SK-N-SH (cell line): ENCODE data around the gene CALN1. TPM values are rescaled to one million over a fixed set of nuclear protein-coding genes. Genes with fewer than 3 reads are reported as not detected.

Experiments used
- CTCF ChIA-PET: fragments of 300-600, 350-600 bp; formaldehyde crosslinking; extraction: SDS; loops from one replicate; lab custom pipeline; 2021; lab: Yijun Ruan, JAX
- POLR2A ChIA-PET: fragments of 350-600 bp; sonication (Branson Sonifier 250); formaldehyde crosslinking; extraction: SDS; loops from one replicate; lab custom pipeline; 2020; ENCODE audit warnings: antibody characterized with exemption, inconsistent platforms; lab: Yijun Ruan, JAX
- DNase-seq: peaks from one replicate; pipeline ENCODE4 v3.0.0; 2012
- H2AFZ ChIP-seq: fragments of 200-600 bp; sonication (generic); 2 replicates; pipeline ENCODE4 v1.8.1; 2016; ENCODE audit warnings: antibody characterized with exemption, mild to moderate bottlenecking, low read depth
- H3F3A ChIP-seq: fragments of 200-600 bp; sonication (generic); replicated peaks from 2 replicates; pipeline ENCODE3; 2016; ENCODE audit warnings: antibody characterized with exemption, mild to moderate bottlenecking; ENCODE audit not compliant: insufficient read depth
- H3K27ac ChIP-seq, 2 experiments: fragments of 200-500 bp in 1 of 2; fragments of 200-600 bp in 1 of 2; sonication (Bioruptor generic) in 1 of 2; sonication (generic), shearing (Covaris generic) in 1 of 2; 2 replicates each; pipeline versions ENCODE4 v1.5.1 to v1.6.1; 2014 to 2016; ENCODE audit warnings: low read depth in 2 of 2, inconsistent platforms in 1 of 2, low read length in 1 of 2, mild to moderate bottlenecking in 1 of 2, mixed read lengths in 1 of 2
- H3K27me3 ChIP-seq: fragments of 200-600 bp; sonication (generic), shearing (Covaris generic); 2 replicates; pipeline ENCODE4 v1.6.1; 2016; ENCODE audit warnings: mixed run types; ENCODE audit not compliant: insufficient read depth
- H3K36me3 ChIP-seq, 2 experiments: fragments of 200-500 bp in 1 of 2; fragments of 200-600 bp in 1 of 2; sonication (Bioruptor generic) in 1 of 2; sonication (generic) in 1 of 2; replicated peaks in 1 of 2; 2 replicates each; pipeline versions ENCODE3 to v1.5.1; 2014 to 2016; ENCODE audit warnings: low read length in 1 of 2, mild to moderate bottlenecking in 1 of 2; ENCODE audit not compliant: insufficient read depth in 2 of 2, control insufficient read depth in 1 of 2
- H3K4me1 ChIP-seq, 2 experiments: fragments of 200-500 bp in 1 of 2; fragments of 200-600 bp in 1 of 2; sonication (Bioruptor generic) in 1 of 2; sonication (generic), shearing (Covaris generic) in 1 of 2; 2 replicates each; pipeline versions ENCODE4 v1.5.1 to v1.6.1; 2014 to 2016; ENCODE audit warnings: low read depth in 1 of 2, low read length in 1 of 2, mixed run types in 1 of 2; ENCODE audit not compliant: insufficient read depth in 2 of 2, control insufficient read depth in 1 of 2
- H3K4me2 ChIP-seq: fragments of 200-600 bp; sonication (generic), shearing (Covaris generic); 2 replicates; pipeline ENCODE4 v1.6.1; 2017; ENCODE audit warnings: mixed run types
- H3K4me3 ChIP-seq, 2 experiments: fragments of 200-500 bp in 1 of 2; fragments of 200-600 bp in 1 of 2; sonication (Bioruptor generic) in 1 of 2; sonication (generic), shearing (Covaris generic) in 1 of 2; 2 replicates each; pipeline versions ENCODE4 v1.5.1 to v1.8.1; 2014 to 2016; ENCODE audit warnings: low read depth in 2 of 2, inconsistent platforms in 1 of 2, low read length in 1 of 2, mild to moderate bottlenecking in 1 of 2, mixed read lengths in 1 of 2, moderate library complexity in 1 of 2
- H3K79me2 ChIP-seq: fragments of 200-600 bp; sonication (generic); 2 replicates; pipeline ENCODE4 v1.8.1; 2017; ENCODE audit warnings: mild to moderate bottlenecking; ENCODE audit not compliant: insufficient read depth
- H3K9ac ChIP-seq: fragments of 200-600 bp; sonication (generic); 2 replicates; pipeline ENCODE4 v1.6.1; 2017; ENCODE audit warnings: mixed run types
- H3K9me2 ChIP-seq: fragments of 200-600 bp; sonication (generic); 2 replicates; pipeline ENCODE4 v1.6.1; 2017; ENCODE audit warnings: mixed run types
- H3K9me3 ChIP-seq: fragments of 200-600 bp; sonication (generic); 2 replicates; pipeline ENCODE4 v1.6.1; 2017; ENCODE audit warnings: mixed run types, mild to moderate bottlenecking, moderate library complexity
- H4K20me1 ChIP-seq: fragments of 200-600 bp; sonication (generic); 2 replicates; pipeline ENCODE4 v1.6.1; 2017; ENCODE audit warnings: mild to moderate bottlenecking, mixed run types; ENCODE audit not compliant: insufficient read depth
- CHD2 ChIP-seq: fragments of 150-350 bp; IDR thresholded peaks from 2 replicates; pipeline ENCODE4 v1.6.1; 2018; ENCODE audit warnings: low read length; ENCODE audit not compliant: partially characterized antibody
- ELF1 ChIP-seq: IDR thresholded peaks from 2 replicates; pipeline ENCODE4 v1.4.0; 2012
- EP300 ChIP-seq, 2 experiments: IDR thresholded peaks; 2 replicates each; pipeline versions ENCODE4 v1.4.0 to v1.6.1; 2012; ENCODE audit warnings: borderline replicate concordance in 1 of 2, low read depth in 1 of 2, low read length in 1 of 2
- EZH2phosphoT487 ChIP-seq: fragments of 200-600 bp; sonication (generic); IDR thresholded peaks from 2 replicates; pipeline ENCODE4 v1.6.1; 2017; ENCODE audit warnings: low read depth, mixed run types, mild to moderate bottlenecking, antibody characterized with exemption, moderate library complexity, borderline replicate concordance
- FOSL2 ChIP-seq: IDR thresholded peaks from 2 replicates; pipeline ENCODE4 v1.4.0; 2012; ENCODE audit warnings: low read depth, mild to moderate bottlenecking, moderate library complexity, borderline replicate concordance
- FOXJ3 ChIP-seq: sonication (generic); formaldehyde crosslinking; IDR thresholded peaks from 2 replicates; pipeline ENCODE4 v1.5.1; 2020; ENCODE audit warnings: mild to moderate bottlenecking, missing genetic modification reagents
- GABPA ChIP-seq: IDR thresholded peaks from 2 replicates; pipeline ENCODE4 v1.4.0; 2012; ENCODE audit warnings: low read depth, mild to moderate bottlenecking
- JUND ChIP-seq: IDR thresholded peaks from 2 replicates; pipeline ENCODE4 v1.4.0; 2012
- MEF2A ChIP-seq: IDR thresholded peaks from 2 replicates; pipeline ENCODE4 v1.4.0; 2012; ENCODE audit warnings: low read depth, borderline replicate concordance
- NFIC ChIP-seq: IDR thresholded peaks from 2 replicates; pipeline ENCODE4 v1.4.0; 2012; ENCODE audit warnings: borderline replicate concordance
- NRF1 ChIP-seq: IDR thresholded peaks from 2 replicates; pipeline ENCODE4 v1.6.1; 2012; ENCODE audit warnings: low read depth, mild to moderate bottlenecking, low read length
- POLR2AphosphoS5 ChIP-seq: IDR thresholded peaks from 2 replicates; pipeline ENCODE4 v1.6.1; 2012; ENCODE audit warnings: low read depth, low read length
- RAD21 ChIP-seq: IDR thresholded peaks from 2 replicates; pipeline ENCODE4 v1.6.1; 2012; ENCODE audit warnings: mild to moderate bottlenecking, low read length
- RCOR1 ChIP-seq: fragments of 150-350 bp; IDR thresholded peaks from 2 replicates; pipeline ENCODE4 v1.6.1; 2017; ENCODE audit warnings: antibody characterized with exemption, low read length
- RFX5 ChIP-seq: IDR thresholded peaks from 2 replicates; pipeline ENCODE4 v1.6.1; 2012; ENCODE audit warnings: mild to moderate bottlenecking, improper control_type of control experiment, low read length
- SIN3A ChIP-seq: IDR thresholded peaks from 2 replicates; pipeline ENCODE4 v1.6.1; 2012; ENCODE audit warnings: low read depth, mild to moderate bottlenecking, low read length, moderate library complexity, borderline replicate concordance
- SMC3 ChIP-seq: IDR thresholded peaks from 2 replicates; pipeline ENCODE4 v1.6.1; 2012; ENCODE audit warnings: low read depth, low read length, improper control_type of control experiment
- TAF1 ChIP-seq: IDR thresholded peaks from 2 replicates; pipeline ENCODE4 v1.6.1; 2012; ENCODE audit warnings: low read depth, mild to moderate bottlenecking, low read length, moderate library complexity, borderline replicate concordance
- TCF12 ChIP-seq: IDR thresholded peaks from 2 replicates; pipeline ENCODE4 v1.4.0; 2012
- TEAD4 ChIP-seq: IDR thresholded peaks from 2 replicates; pipeline ENCODE4 v1.4.0; 2012; ENCODE audit warnings: mild to moderate bottlenecking, borderline replicate concordance; ENCODE audit not compliant: insufficient read depth
- WGBS: methylation state at CpG from one replicate; pipeline ENCODE4 v1.1.6; 2017; ENCODE audit warnings: low lambda C conversion rate; 5-methylcytosine and 5-hydroxymethylcytosine counted together
- polyA plus RNA-seq, 3 experiments: library from polyadenylated mRNA; depleted of rRNA; stranded (reverse); fragments of >200 nt; gene quantifications; 2 replicates each; pipeline ENCODE4 v1.2.3, GENCODE V29; 2012
- TF ChIP-seq, protein P1 (sequence below): IDR thresholded peaks from 2 replicates; pipeline ENCODE4 v1.4.0; 2012; ENCODE audit warnings: low read depth, borderline replicate concordance
- TF ChIP-seq, protein P2 (sequence below): fragments of 150-350 bp; IDR thresholded peaks from 2 replicates; pipeline ENCODE4 v1.6.1; 2017; ENCODE audit warnings: antibody characterized with exemption, low read length, low read depth, borderline replicate concordance

CALN1 gene
- polyA plus RNA-seq, 1 of the 3 experiments (the other 2 are of a cell fraction) = not detected

DNA sequence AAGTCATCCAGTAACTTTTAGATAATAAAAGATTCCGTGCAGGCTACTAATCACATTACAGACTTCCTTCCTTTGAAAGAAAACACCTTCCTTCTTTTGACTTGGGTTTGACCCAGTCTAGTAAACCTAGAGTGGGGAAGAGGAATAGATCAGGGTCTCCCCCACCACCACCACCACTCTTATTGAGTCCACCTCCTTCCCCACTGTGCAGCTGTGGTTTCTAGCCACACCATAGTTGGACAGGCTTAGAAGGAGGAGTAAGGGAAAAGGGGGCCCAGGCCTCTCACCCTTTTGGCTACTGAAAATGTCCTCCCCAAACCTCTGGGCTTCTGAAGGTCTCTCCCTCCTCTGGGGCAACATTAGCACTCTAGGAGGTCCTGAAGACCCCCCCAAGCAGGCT, 372.7 kb downstream of the CALN1 start:
- CTCF ChIA-PET = interaction anchor here (0.6 to 0.9 kb wide), 3 partner anchors 10 to 425 kb away, joined by 3 read pairs; no protein-coding TSS in a partner anchor
- no peak overlapping the region for H3K4me3 ChIP-seq
- TF ChIP-seq EZH2phosphoT487 = no peak
- TF ChIP-seq FOXJ3 (CRISPR knock-in tag) = no peak
- no peak for TF ChIP-seq GABPA
- no peak for TF ChIP-seq SMC3
- no peak for TF ChIP-seq TCF12
- TF ChIP-seq TAF1 = no peak
- TF ChIP-seq, protein P1, sequence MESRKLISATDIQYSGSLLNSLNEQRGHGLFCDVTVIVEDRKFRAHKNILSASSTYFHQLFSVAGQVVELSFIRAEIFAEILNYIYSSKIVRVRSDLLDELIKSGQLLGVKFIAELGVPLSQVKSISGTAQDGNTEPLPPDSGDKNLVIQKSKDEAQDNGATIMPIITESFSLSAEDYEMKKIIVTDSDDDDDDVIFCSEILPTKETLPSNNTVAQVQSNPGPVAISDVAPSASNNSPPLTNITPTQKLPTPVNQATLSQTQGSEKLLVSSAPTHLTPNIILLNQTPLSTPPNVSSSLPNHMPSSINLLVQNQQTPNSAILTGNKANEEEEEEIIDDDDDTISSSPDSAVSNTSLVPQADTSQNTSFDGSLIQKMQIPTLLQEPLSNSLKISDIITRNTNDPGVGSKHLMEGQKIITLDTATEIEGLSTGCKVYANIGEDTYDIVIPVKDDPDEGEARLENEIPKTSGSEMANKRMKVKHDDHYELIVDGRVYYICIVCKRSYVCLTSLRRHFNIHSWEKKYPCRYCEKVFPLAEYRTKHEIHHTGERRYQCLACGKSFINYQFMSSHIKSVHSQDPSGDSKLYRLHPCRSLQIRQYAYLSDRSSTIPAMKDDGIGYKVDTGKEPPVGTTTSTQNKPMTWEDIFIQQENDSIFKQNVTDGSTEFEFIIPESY = no peak
- no peak for TF ChIP-seq NFIC
- TF ChIP-seq FOSL2 = no peak
- no peak for TF ChIP-seq TEAD4
- TF ChIP-seq RFX5 = no peak
- no peak for TF ChIP-seq EP300 (IDR thresholded peaks at IDR 0.05; ENCODE audit: borderline replicate concordance in 1 of 2, low read depth in 1 of 2, low read length in 1 of 2)
- no peak for TF ChIP-seq RCOR1
- TF ChIP-seq, all 33 proteins: peak for 0
- DNase-seq = no peak
- POLR2A ChIA-PET = no interaction called here
- H3K4me1 ChIP-seq = no peaks in the 10 kb centered on the region
- no peaks in the 10 kb centered on the region for H3K36me3 ChIP-seq
- H3K27me3 ChIP-seq = no peaks in the 10 kb centered on the region
- H3F3A ChIP-seq = no peaks in the 10 kb centered on the region
- WGBS = 4% methylated on average over 1 of the region's 1 CpG
- H3K27ac ChIP-seq = no peak overlapping the region
- no peak overlapping the region for H2AFZ ChIP-seq
- no peaks in the 10 kb centered on the region for H3K79me2 ChIP-seq
- no peaks in the 10 kb centered on the region for H3K9me2 ChIP-seq
- H4K20me1 ChIP-seq = no peaks in the 10 kb centered on the region
- no peak overlapping the region for H3K9ac ChIP-seq
- 0 out of 2 replicates have a peak, but pooled peaks cover 5% of the 10 kb centered on the region for H3K9me3 ChIP-seq
- no peak overlapping the region for H3K4me2 ChIP-seq

DNA sequence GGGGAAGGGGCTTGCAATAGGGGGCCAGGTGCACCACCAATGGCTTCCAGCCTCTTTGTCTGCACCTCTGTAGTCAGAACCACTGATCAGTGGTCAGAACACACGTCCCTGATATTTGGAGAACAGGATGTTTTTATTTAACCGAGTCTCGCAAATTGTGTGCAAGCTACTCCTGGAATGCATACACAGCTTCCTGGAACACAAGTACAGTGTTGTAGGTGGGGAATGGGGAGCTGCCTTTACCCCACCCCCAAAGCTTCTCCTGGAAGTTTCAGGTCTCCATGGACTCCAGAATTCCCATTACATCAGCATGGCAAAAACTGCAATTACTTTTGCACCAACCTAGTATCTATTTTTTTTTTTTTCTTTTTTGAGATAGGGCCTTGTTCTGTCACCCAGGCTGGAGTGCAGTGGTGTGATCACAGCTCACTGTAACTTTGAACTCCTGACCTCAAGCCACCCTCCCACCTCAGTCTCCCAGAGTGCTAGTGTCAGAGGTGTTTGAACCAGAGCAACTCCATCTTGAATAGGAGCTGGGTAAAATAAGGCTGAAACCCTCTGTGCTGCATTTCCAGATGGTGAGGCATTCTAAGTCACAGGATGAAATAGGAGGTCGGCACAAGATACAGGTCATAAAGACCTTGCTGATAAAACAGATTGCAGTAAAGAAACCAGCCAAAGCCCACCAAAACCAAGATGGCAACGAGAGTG, 374.0 kb downstream of the CALN1 start:
- no peaks in the 10 kb centered on the region for H3K4me1 ChIP-seq
- H3K4me2 ChIP-seq = no peak overlapping the region
- no peaks in the 10 kb centered on the region for H3K79me2 ChIP-seq
- no peaks in the 10 kb centered on the region for H3K9me2 ChIP-seq
- H3K4me3 ChIP-seq = no peak overlapping the region
- H3F3A ChIP-seq = no peaks in the 10 kb centered on the region
- no peak overlapping the region for H3K9ac ChIP-seq
- no peaks in the 10 kb centered on the region for H4K20me1 ChIP-seq
- H2AFZ ChIP-seq = no peak overlapping the region
- H3K27me3 ChIP-seq = no peaks in the 10 kb centered on the region
- no peaks in the 10 kb centered on the region for H3K36me3 ChIP-seq
- POLR2A ChIA-PET = no interaction called here
- TF ChIP-seq CHD2 (no peak), NRF1 (no peak), MEF2A (no peak), JUND (no peak), RCOR1 (no peak), NFIC (no peak), SIN3A (no peak), ELF1 (no peak), POLR2AphosphoS5 (no peak), RAD21 (no peak)
- TF ChIP-seq, protein P2, sequence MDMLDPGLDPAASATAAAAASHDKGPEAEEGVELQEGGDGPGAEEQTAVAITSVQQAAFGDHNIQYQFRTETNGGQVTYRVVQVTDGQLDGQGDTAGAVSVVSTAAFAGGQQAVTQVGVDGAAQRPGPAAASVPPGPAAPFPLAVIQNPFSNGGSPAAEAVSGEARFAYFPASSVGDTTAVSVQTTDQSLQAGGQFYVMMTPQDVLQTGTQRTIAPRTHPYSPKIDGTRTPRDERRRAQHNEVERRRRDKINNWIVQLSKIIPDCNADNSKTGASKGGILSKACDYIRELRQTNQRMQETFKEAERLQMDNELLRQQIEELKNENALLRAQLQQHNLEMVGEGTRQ = no peak
- no peak for DNase-seq
- CTCF ChIA-PET = interaction anchor here (0.6 kb wide), 1 partner anchor 286 kb away, joined by 4 read pairs; no protein-coding TSS in a partner anchor
- 21% methylated on average over 5 of the region's 5 CpGs for WGBS
- H3K9me3 ChIP-seq = 0 out of 2 replicates have a peak, but pooled peaks cover 5% of the 10 kb centered on the region
- no peak overlapping the region for H3K27ac ChIP-seq
